Epithelial cell of esophagus (primary cell): Measurements from ENCODE around the gene MVB12B.

Experiments
- DNase-seq: peaks from one replicate; pipeline ENCODE4 v3.0.0; 2010; ENCODE audit warnings: low read depth
- H3K4me3 ChIP-seq: 2 replicates; pipeline ENCODE4 v1.5.1; 2011; ENCODE audit warnings: mild to moderate bottlenecking, low read length, control low read depth
- TF ChIP-seq, protein P1 (sequence below): IDR thresholded peaks from 2 replicates; pipeline ENCODE4 v1.5.1; 2011; ENCODE audit warnings: low read depth, mild to moderate bottlenecking, low read length, control low read depth, inconsistent platforms; ENCODE audit not compliant: insufficient read depth; ENCODE audit errors: missing control alignments

The MVB12B gene

DNA sequence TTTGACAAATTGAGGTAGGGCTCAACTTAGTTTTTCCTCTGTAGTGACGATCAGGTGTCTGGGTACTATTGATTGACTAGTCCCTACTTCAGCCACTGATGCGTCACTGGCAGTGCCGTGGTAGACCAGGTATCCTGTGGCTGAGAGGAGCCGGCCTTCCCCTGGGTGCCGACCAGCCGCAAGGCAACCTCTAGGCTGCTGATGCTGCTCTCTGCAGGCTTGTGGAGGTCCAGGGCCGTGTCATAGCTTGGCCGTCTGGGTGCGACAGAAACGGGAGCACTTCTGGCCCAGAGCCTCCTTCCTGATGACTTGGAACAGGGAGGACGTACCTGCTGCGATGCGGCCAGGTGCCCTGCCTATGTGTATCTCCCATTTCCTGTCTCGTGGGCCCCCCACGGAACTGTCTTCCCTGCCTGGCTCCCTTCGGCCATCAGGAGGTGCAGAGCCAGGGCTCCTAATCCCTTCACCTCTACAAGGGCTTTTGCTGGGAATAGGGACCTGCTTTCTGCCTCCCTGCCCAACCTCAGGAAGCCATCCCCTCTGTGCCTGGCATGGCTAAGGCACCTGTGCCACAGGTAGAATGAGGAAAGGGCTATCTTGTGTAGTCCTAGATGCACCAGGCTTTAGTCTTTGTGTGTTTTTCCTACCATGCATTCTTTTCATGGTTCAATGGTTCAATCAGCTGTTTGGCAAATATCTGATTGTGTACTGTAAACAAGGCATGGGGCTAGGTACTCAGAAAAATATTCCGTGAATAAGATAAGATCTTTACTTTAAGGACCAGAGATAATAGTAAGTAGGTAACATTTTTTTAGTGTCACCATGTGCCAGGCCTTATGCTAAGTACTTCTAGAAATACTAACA is 44.6 kb downstream of the MVB12B start:
- DNase-seq: no peak
- no peak overlapping the region for H3K4me3 ChIP-seq
- TF ChIP-seq, protein P1, sequence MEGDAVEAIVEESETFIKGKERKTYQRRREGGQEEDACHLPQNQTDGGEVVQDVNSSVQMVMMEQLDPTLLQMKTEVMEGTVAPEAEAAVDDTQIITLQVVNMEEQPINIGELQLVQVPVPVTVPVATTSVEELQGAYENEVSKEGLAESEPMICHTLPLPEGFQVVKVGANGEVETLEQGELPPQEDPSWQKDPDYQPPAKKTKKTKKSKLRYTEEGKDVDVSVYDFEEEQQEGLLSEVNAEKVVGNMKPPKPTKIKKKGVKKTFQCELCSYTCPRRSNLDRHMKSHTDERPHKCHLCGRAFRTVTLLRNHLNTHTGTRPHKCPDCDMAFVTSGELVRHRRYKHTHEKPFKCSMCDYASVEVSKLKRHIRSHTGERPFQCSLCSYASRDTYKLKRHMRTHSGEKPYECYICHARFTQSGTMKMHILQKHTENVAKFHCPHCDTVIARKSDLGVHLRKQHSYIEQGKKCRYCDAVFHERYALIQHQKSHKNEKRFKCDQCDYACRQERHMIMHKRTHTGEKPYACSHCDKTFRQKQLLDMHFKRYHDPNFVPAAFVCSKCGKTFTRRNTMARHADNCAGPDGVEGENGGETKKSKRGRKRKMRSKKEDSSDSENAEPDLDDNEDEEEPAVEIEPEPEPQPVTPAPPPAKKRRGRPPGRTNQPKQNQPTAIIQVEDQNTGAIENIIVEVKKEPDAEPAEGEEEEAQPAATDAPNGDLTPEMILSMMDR: no peak

DNA sequence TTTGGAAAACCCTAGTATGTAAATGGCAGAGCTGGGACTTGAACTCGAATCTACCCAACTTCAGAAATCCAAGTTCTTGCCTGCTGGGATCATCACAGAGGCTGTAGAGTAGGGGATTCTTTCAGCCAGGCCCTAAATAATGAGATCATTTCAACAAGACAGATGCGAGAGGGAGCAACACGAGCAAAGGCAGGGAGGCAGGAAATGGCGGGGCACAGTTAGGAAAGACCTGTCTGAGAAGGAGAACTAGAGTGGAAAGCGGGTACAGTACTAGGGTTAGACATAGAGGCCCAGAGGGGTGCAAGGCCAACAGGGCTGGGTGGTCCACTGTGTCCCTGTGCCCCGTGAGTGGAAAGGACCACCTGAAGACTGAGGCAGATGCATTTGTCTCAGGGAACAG is 46.1 kb downstream of the MVB12B start:
- TF ChIP-seq, protein P1: no peak
- no peak for DNase-seq
- no peak overlapping the region for H3K4me3 ChIP-seq

DNA sequence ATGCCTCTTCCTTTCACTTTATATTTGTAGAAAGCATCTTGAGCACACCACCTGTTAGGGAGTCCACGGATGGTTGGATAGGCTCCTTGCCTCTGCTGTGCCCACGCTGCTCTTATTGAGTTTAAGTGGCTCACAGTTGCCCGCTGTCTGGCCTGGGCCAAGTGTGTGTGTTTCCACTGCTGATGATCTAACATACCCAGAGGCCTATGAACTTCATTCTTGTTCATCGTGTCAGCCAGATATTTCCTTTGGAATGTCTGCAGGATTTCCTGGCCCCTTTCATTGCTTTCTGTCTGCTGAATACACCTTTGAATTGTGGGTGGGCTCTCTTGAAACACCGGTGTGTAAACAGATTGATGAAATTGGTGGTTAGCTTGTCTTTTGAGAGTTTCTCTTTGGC is 46.6 kb downstream of the MVB12B start:
- DNase-seq: peak; percentile 87
- TF ChIP-seq, protein P1: no peak
- H3K4me3 ChIP-seq: no peak overlapping the region

DNA sequence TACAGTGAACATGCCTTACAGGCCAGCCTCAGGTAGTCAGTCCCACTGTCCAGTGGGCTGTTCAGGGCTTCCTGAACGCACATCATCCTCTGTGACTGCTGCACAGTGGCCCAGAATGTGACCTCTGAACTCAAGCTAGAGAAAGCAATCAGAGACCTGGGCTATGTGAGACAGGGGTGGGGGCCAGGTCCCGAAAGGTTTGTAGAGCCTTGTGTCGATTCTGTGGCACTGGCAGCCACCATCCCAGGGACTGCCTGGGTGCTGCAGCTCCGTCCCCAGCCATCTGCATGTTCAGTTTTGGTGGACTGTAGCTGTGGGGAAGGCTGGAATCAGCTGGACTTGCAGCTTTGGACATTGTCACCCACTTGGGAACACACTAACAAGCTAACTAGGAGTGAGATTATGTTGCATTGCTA is 47.7 kb downstream of the MVB12B start:
- H3K4me3 ChIP-seq: no peak overlapping the region
- no peak for DNase-seq
- TF ChIP-seq, protein P1: no peak

DNA sequence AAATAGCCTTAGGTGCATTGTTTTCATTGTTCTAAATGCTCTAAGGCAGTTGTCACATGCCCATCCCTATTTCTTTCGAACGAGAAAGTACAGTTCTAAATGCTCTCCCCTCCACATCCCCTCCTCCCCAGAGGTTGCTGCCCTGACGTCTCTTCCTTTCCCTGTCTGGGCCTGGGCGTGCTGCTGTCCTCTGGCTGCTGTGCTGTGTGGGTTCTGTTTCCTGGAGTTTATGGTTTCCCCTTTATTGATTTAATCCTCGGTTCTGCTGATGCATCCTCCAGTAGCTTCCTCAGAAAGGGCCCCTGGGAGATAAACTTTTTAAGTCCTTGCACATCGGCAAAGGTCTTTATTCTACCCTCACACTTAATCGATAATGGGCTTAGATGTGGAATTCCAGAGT is 48.8 kb downstream of the MVB12B start:
- DNase-seq: no peak
- no peak overlapping the region for H3K4me3 ChIP-seq
- TF ChIP-seq, protein P1: no peak

DNA sequence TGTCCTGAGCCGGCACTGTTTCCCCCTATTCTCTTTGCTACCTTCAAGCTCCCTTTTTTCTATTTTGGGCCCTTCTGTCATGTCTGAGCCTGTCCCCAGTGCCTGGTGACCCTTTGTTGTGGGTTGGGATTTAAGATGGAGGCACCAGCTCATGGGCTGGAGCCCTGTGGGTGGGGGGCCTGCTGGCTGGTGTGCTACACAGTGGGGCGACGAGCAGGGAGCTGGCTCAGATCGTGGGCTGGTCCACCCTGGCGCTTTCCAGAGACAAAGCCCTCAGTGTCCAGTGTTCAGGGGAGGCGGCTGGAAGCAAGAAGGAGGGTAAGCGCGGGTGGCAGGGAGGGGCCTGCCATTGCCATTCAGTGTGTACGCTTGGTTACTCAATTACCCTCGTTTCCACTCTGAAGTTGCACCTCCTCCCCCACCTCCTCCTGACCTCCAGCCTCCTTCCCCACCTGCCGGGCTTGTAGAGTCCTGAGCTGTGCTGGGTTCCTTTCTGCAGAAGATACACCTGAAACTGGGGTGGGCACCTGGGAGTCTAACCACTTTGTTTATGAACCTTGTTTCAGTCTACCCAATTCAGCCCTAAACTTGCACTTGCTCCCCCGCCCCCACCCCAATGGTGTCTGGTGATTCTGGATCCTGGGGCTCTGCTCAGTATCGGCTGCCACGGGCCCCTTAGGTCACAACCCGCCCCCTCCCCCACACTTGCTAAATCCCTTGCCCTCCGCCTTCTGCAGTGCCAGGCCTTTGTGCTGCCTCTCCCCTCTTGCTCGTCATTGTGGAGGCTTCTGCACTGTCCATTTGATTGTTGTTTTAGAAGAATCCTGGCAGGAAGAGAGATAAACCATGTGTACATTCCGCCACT is 49.9 kb downstream of the MVB12B start:
- no peak for DNase-seq
- no peak overlapping the region for H3K4me3 ChIP-seq
- TF ChIP-seq, protein P1: no peak
